Spleen (tissue), 11 donors: ENCODE data around the gene PARVA. TPM values are rescaled to one million over a fixed set of nuclear protein-coding genes. Genes with fewer than 3 reads are reported as not detected.

Source experiments
- DNase-seq: peaks from one replicate; pipeline ENCODE4 v3.0.0-alpha.2; 2020
- H3K27ac ChIP-seq, 8 donors: fragments of 200-600 bp; sonication (generic) in 7 of 8; 1 replicate in 4 of 8; 2 replicates in 4 of 8; pipeline versions ENCODE4 v1.5.0 to v1.8.0; 2016 to 2021; ENCODE audit warnings: inconsistent platforms in 4 of 8, mild to moderate bottlenecking in 4 of 8, moderate library complexity in 1 of 8
- H3K27me3 ChIP-seq, 7 donors: fragments of 200-600 bp; sonication (generic) in 6 of 7; replicated peaks in 1 of 7; 1 replicate in 4 of 7; 2 replicates in 3 of 7; pipeline versions ENCODE4 v1.5.0 to v1.8.0; 2016 to 2021; ENCODE audit warnings: inconsistent platforms in 3 of 7, mild to moderate bottlenecking in 1 of 7
- H3K36me3 ChIP-seq, 6 donors: fragments of 200-600 bp; sonication (generic) in 5 of 6; 1 replicate in 4 of 6; 2 replicates in 2 of 6; pipeline versions ENCODE4 v1.5.0 to v1.8.0; 2016 to 2021; ENCODE audit warnings: inconsistent platforms in 2 of 6
- H3K4me1 ChIP-seq, 6 donors: fragments of 200-600 bp; sonication (generic) in 5 of 6; 1 replicate in 3 of 6; 2 replicates in 3 of 6; pipeline versions ENCODE4 v1.5.0 to v1.8.0; 2016 to 2021; ENCODE audit warnings: inconsistent platforms in 3 of 6
- H3K4me3 ChIP-seq, 8 donors: fragments of 200-600 bp; sonication (generic) in 7 of 8; 1 replicate in 4 of 8; 2 replicates in 4 of 8; pipeline versions ENCODE4 v1.5.0 to v1.8.0; 2016 to 2021; ENCODE audit warnings: inconsistent platforms in 4 of 8, mild to moderate bottlenecking in 4 of 8, moderate library complexity in 2 of 8
- H3K9me3 ChIP-seq, 8 donors: fragments of 200-600 bp; sonication (generic) in 7 of 8; 1 replicate in 4 of 8; 2 replicates in 4 of 8; pipeline versions ENCODE4 v1.5.0 to v1.8.0; 2016 to 2021; ENCODE audit warnings: inconsistent platforms in 4 of 8
- POLR2A ChIP-seq, 3 donors: fragments of 450-650 bp; IDR thresholded peaks; one replicate each; pipeline ENCODE4 v1.5.1; 2017; ENCODE audit warnings: antibody characterized with exemption in 3 of 3, mild to moderate bottlenecking in 1 of 3
- POLR2AphosphoS5 ChIP-seq, 3 donors: sonication (generic); formaldehyde crosslinking; IDR thresholded peaks; one replicate each; pipeline ENCODE4 v1.5.1; 2017; ENCODE audit warnings: antibody characterized with exemption in 3 of 3
- WGBS, 5 donors: extraction: QIAGEN DNeasy Blood & Tissue Kit in 3 of 5; methylation state at CpG; one replicate each; pipeline versions ENCODE4 v1.1.5 to v1.1.7; 2013 to 2018; 5-methylcytosine and 5-hydroxymethylcytosine counted together
- intact Hi-C: fragments of 100-400 bp; cut with DNase I; formaldehyde crosslinking; loops from one replicate; pipeline ENCODE4 v1.15.0; 2023; ENCODE audit warnings: low total_unique reads
- polyA plus RNA-seq, 3 donors: library from polyadenylated mRNA; stranded (reverse); fragments of 200-250 nt; gene quantifications; one replicate each; pipeline ENCODE4 v1.2.1, GENCODE V29; 2013
- total RNA-seq, 7 donors: library from RNA; depleted of rRNA in 3 of 7; stranded (reverse); fragments of >200 nt in 3 of 7; fragmentation: NEBNext Ultra II Directional in 4 of 7; extraction: Animal tissue kit (Norgen Biotek cat#: 25700) in 4 of 7; gene quantifications; one replicate each; pipeline versions ENCODE4 v1.1.0 to v1.2.1, GENCODE V29; 2016 to 2021
- TF ChIP-seq, protein P1 (sequence below), 11 experiments: fragments of 200-600 bp in 7 of 11; fragments of 450-650 bp in 4 of 11; sonication (generic) in 4 of 11; IDR thresholded peaks in 8 of 11; conservative IDR thresholded peaks in 3 of 11; 1 replicate in 7 of 11; 2 replicates in 4 of 11; pipeline versions ENCODE4 v1.4.0 to v1.8.0; 2016 to 2021; ENCODE audit warnings: antibody characterized with exemption in 11 of 11, inconsistent platforms in 4 of 11, mild to moderate bottlenecking in 1 of 11
- donor health status: healthy with polysubstance abuse.
- donor health status: DM: no; HTN: no; CAD: no; lungs with moderate emphysema.
- donor health status: DM: no; HTN: no; CAD: no.
- donor health status: Bipolar disorder and iron deficiency.
- donor health status: healthy.
- donor health status: DM: no; HTN: no; CAD: no.
- donor health status: DM: yes; HTN: yes; CAD: no.

The PARVA gene
- total and polyA plus RNA-seq, 10 donors: 3.8 to 56.6 (median 23.3) TPM

- Histone ChIP-seq H3K36me3 (peaks cover 0 to 11% (median 0%) of the 10 kb centered on the region in 6 donors), H3K4me1 (no peaks in the 10 kb centered on the region), H3K9me3 (no peaks in the 10 kb centered on the region), H3K27ac (no peak overlapping the region), H3K4me3 (no peak overlapping the region), H3K27me3 (no peaks in the 10 kb centered on the region)
- no peak for DNase-seq
- intact Hi-C loops: no loop called here
- TF ChIP-seq, protein P1, sequence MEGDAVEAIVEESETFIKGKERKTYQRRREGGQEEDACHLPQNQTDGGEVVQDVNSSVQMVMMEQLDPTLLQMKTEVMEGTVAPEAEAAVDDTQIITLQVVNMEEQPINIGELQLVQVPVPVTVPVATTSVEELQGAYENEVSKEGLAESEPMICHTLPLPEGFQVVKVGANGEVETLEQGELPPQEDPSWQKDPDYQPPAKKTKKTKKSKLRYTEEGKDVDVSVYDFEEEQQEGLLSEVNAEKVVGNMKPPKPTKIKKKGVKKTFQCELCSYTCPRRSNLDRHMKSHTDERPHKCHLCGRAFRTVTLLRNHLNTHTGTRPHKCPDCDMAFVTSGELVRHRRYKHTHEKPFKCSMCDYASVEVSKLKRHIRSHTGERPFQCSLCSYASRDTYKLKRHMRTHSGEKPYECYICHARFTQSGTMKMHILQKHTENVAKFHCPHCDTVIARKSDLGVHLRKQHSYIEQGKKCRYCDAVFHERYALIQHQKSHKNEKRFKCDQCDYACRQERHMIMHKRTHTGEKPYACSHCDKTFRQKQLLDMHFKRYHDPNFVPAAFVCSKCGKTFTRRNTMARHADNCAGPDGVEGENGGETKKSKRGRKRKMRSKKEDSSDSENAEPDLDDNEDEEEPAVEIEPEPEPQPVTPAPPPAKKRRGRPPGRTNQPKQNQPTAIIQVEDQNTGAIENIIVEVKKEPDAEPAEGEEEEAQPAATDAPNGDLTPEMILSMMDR (IDR thresholded peaks at IDR 0.05 in 8 of 11, conservative IDR thresholded peaks at IDR 0.05 in 3 of 11): no peak
- no peak for TF ChIP-seq POLR2A (IDR thresholded peaks at IDR 0.05)
- TF ChIP-seq POLR2AphosphoS5 (IDR thresholded peaks at IDR 0.05): no peak
- WGBS, 5 donors: 76 to 86% (median 83%) methylated on average over 5 of the region's 5 CpGs
Observed at GRCh38 chr11:12509371-12509770, 132.0 kb downstream of the PARVA start.

DNA sequence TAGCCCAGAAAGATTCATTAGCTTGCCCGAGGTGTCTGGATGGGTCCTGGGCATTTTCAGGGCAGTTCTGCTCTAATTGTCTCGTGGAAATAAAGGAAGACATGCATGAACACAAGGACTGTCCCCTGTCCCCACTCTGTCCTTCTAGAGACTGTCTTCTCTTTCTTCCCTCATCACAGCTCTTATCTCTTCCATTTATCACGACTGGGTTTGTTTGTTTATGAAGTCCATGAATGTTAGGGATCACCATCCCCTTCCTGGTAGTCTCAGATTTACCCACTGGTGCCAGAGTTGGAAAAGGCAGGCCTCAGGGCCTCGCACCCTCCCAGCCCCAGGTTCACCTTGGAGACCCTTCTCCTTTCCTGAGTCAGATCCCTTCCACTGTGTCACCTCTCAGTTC, 134.8 kb downstream of the PARVA start:
- DNase-seq: no peak
- Histone ChIP-seq H3K4me3 (no peak overlapping the region), H3K9me3 (no peaks in the 10 kb centered on the region), H3K4me1 (no peaks in the 10 kb centered on the region), H3K27ac (no peak overlapping the region), H3K27me3 (no peaks in the 10 kb centered on the region), H3K36me3 (peaks cover 0 to 8% (median 0%) of the 10 kb centered on the region in 6 donors)
- intact Hi-C loops: no loop called here
- WGBS, 5 donors: 66 to 81% (median 76%) methylated on average over 4 of the region's 4 CpGs
- TF ChIP-seq POLR2AphosphoS5 (IDR thresholded peaks at IDR 0.05) (no peak), POLR2A (IDR thresholded peaks at IDR 0.05) (no peak)
- TF ChIP-seq, protein P1 (IDR thresholded peaks at IDR 0.05 in 8 of 11, conservative IDR thresholded peaks at IDR 0.05 in 3 of 11): no peak

- Histone ChIP-seq H3K36me3 (peaks cover 0 to 13% (median 0%) of the 10 kb centered on the region in 6 donors), H3K4me3 (no peak overlapping the region), H3K27ac (no peak overlapping the region), H3K27me3 (no peaks in the 10 kb centered on the region), H3K9me3 (no peaks in the 10 kb centered on the region), H3K4me1 (no peaks in the 10 kb centered on the region)
- TF ChIP-seq, protein P1 (IDR thresholded peaks at IDR 0.05 in 8 of 11, conservative IDR thresholded peaks at IDR 0.05 in 3 of 11): no peak
- no peak for TF ChIP-seq POLR2A (IDR thresholded peaks at IDR 0.05)
- TF ChIP-seq POLR2AphosphoS5 (IDR thresholded peaks at IDR 0.05): no peak
- DNase-seq: no peak
- WGBS, 5 donors: 71 to 85% (median 78%) methylated on average over 9 of the region's 9 CpGs
- intact Hi-C loops: no loop called here
Observed at GRCh38 chr11:12512826-12513395, 135.5 kb downstream of the PARVA start.

GRCh38 chr11:12516387-12517105, 139.2 kb downstream of the PARVA start:
- no peak for DNase-seq
- 79 to 89% (median 83%) methylated on average over 4 of the region's 4 CpGs for WGBS, 5 donors
- no peaks in the 10 kb centered on the region for H3K27me3 ChIP-seq
- no peaks in the 10 kb centered on the region for H3K9me3 ChIP-seq
- no peak overlapping the region for H3K27ac ChIP-seq
- no peak for TF ChIP-seq POLR2A (IDR thresholded peaks at IDR 0.05)
- TF ChIP-seq, protein P1 (IDR thresholded peaks at IDR 0.05 in 8 of 11, conservative IDR thresholded peaks at IDR 0.05 in 3 of 11): no peak
- no peak for TF ChIP-seq POLR2AphosphoS5 (IDR thresholded peaks at IDR 0.05)
- intact Hi-C loops: no loop called here
- H3K4me3 ChIP-seq: no peak overlapping the region
- H3K4me1 ChIP-seq: no peaks in the 10 kb centered on the region
- H3K36me3 ChIP-seq: peaks cover 0 to 23% (median 0%) of the 10 kb centered on the region in 6 donors
